Neural progenitor cell (in vitro differentiated cells): Measurements from ENCODE around the gene KERA.

Experiments used
- CTCF ChIP-seq: fragments of 200-600 bp; sonication (generic); IDR thresholded peaks from 2 replicates; pipeline ENCODE4 v1.5.1; 2017; ENCODE audit warnings: antibody characterized with exemption, mild to moderate bottlenecking
- EZH2 ChIP-seq: fragments of 200-600 bp; sonication (generic); IDR thresholded peaks from 2 replicates; pipeline ENCODE4 v1.6.1; 2017; ENCODE audit warnings: antibody characterized with exemption, mild to moderate bottlenecking, moderate library complexity
- EZH2phosphoT487 ChIP-seq: fragments of 200-600 bp; sonication (generic); IDR thresholded peaks from 2 replicates; pipeline ENCODE4 v1.6.1; 2017; ENCODE audit warnings: antibody characterized with exemption

- no peak for TF ChIP-seq CTCF
- no peak for TF ChIP-seq EZH2phosphoT487
- no peak for TF ChIP-seq EZH2
Observed at GRCh38 chr12:91058786-91059185, 962 bp upstream of the KERA start.
